ENCODE data around the gene IMP3.

Gene IMP3

GRCh38 chr15:75669879-75670212 is 29.8 kb upstream of the IMP3 start:
- Histone ChIP-seq H3K36me3 (ENCODE audit: insufficient read depth, low read length) (no peaks in the 10 kb centered on the region), H3K4me3 (ENCODE audit: low read depth in 1 of 2, low read length in 2 of 2) (no peak overlapping the region), H3K9me3 (ENCODE audit: low read length) (no peaks in the 10 kb centered on the region), H3K9ac (ENCODE audit: low read length) (no peak overlapping the region), H3K4me1 (ENCODE audit: insufficient read depth, low read length) (peaks cover 34% of the 10 kb centered on the region), H3K27me3 (ENCODE audit: control insufficient read depth in 1 of 2, insufficient read depth in 2 of 2, low read length in 2 of 2) (no peaks in the 10 kb centered on the region), H3K27ac (ENCODE audit: low read depth, low read length) (no peak overlapping the region)

GRCh38 chr15:75669191-75669878 is 29.3 kb upstream of the IMP3 start:
- H3K36me3 ChIP-seq (ENCODE audit: insufficient read depth, low read length), result no peaks in the 10 kb centered on the region
- H3K9me3 ChIP-seq (ENCODE audit: low read length), result no peaks in the 10 kb centered on the region
- no peak overlapping the region for H3K9ac ChIP-seq (ENCODE audit: low read length)
- H3K4me3 ChIP-seq (ENCODE audit: low read depth in 1 of 2, low read length in 2 of 2), result no peak overlapping the region
- H3K27me3 ChIP-seq (ENCODE audit: control insufficient read depth in 1 of 2, insufficient read depth in 2 of 2, low read length in 2 of 2), result no peaks in the 10 kb centered on the region
- no peak overlapping the region for H3K27ac ChIP-seq (ENCODE audit: low read depth, low read length)
- peaks cover 29% of the 10 kb centered on the region for H3K4me1 ChIP-seq (ENCODE audit: insufficient read depth, low read length)

DNA sequence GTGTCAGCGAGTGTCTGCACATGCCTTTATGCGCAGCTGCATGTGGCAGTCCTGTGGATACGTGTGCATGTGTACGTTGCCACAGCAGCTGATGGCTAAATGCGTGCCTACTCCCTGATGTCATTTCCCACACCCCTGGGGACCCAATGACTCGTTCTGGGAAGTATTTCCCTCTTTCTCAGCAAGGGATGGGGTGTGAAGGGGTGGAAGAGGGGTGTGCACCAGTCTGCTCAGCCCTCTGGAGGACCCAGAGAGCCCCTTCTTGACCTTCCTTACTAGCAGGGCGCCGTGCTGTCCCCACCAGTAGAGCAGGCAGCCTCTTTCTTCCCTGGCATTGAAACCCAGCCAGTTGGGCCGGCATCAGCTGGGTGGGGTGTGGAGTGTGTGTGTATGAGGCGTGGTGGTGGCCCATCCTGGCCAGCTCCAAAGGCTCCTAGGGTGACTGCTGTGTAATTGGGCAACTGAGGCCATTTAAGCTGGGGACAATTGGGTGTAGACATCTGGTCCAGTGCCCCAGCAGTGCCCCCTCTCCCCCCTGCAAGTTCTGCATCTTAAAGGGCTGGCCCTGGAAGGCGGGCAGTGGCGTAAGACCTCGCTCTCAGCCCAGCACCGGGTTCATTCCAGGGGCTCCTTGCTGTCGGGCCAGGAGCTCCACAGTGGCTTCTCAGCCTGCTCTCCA is 26.9 kb upstream of the IMP3 start:
- Histone ChIP-seq H3K9me3 (ENCODE audit: low read length) (no peaks in the 10 kb centered on the region), H3K36me3 (ENCODE audit: insufficient read depth, low read length) (peaks cover 10% of the 10 kb centered on the region), H3K27ac (ENCODE audit: low read depth, low read length) (no peak overlapping the region), H3K27me3 (ENCODE audit: control insufficient read depth in 1 of 2, insufficient read depth in 2 of 2, low read length in 2 of 2) (no peaks in the 10 kb centered on the region), H3K9ac (ENCODE audit: low read length) (no peak overlapping the region), H3K4me1 (ENCODE audit: insufficient read depth, low read length) (peaks cover 6% of the 10 kb centered on the region), H3K4me3 (ENCODE audit: low read depth in 1 of 2, low read length in 2 of 2) (no peak overlapping the region)

DNA sequence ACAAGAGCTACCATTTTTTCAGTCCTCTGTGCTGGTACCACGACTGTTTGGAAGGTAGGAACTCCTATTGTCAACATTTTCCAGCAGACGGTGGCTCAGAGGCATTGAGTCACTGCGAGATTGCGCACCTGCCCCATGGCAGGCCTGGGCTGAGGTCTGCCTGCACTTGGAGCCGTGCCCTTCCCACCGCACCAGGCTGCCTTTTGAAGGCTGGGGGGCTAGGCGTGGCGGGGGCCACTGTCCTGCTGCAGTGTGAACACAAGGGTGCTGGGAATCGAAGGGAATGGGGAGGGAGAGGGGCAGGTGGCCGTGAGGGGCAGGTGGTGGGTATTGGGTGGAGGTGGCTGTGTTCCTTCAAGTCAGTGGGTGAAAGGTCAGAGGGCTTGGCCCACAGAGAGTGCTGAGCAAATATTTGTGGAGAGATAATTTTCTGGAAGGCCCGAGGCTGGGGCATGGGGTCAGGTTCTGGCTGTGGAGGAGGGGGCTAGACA is 24.0 kb upstream of the IMP3 start:
- H3K36me3 ChIP-seq (ENCODE audit: insufficient read depth, low read length), result peaks cover 11% of the 10 kb centered on the region
- no peaks in the 10 kb centered on the region for H3K9me3 ChIP-seq (ENCODE audit: low read length)
- H3K9ac ChIP-seq (ENCODE audit: low read length), result no peak overlapping the region
- H3K27ac ChIP-seq (ENCODE audit: low read depth, low read length), result no peak overlapping the region
- no peak overlapping the region for H3K4me3 ChIP-seq (ENCODE audit: low read depth in 1 of 2, low read length in 2 of 2)
- H3K4me1 ChIP-seq (ENCODE audit: insufficient read depth, low read length), result peaks cover 34% of the 10 kb centered on the region
- no peaks in the 10 kb centered on the region for H3K27me3 ChIP-seq (ENCODE audit: control insufficient read depth in 1 of 2, insufficient read depth in 2 of 2, low read length in 2 of 2)

- Histone ChIP-seq H3K9ac (ENCODE audit: low read length) (no peak overlapping the region), H3K9me3 (ENCODE audit: low read length) (no peaks in the 10 kb centered on the region), H3K4me1 (ENCODE audit: insufficient read depth, low read length) (peaks cover 38% of the 10 kb centered on the region), H3K27ac (ENCODE audit: low read depth, low read length) (no peak overlapping the region), H3K27me3 (ENCODE audit: control insufficient read depth in 1 of 2, insufficient read depth in 2 of 2, low read length in 2 of 2) (no peaks in the 10 kb centered on the region), H3K36me3 (ENCODE audit: insufficient read depth, low read length) (peaks cover 21% of the 10 kb centered on the region), H3K4me3 (ENCODE audit: low read depth in 1 of 2, low read length in 2 of 2) (no peak overlapping the region)
These were observed 22.9 kb upstream of the IMP3 start for GRCh38 chr15:75662823-75663519.

- peak overlapping the region; percentile 87 for H3K27ac ChIP-seq (ENCODE audit: low read depth, low read length)
- no peaks in the 10 kb centered on the region for H3K9me3 ChIP-seq (ENCODE audit: low read length)
- H3K4me3 ChIP-seq (ENCODE audit: low read depth in 1 of 2, low read length in 2 of 2), result peak overlapping the region in 1 of 2 donors; percentile 15
- peaks cover 38% of the 10 kb centered on the region for H3K4me1 ChIP-seq (ENCODE audit: insufficient read depth, low read length)
- peak overlapping the region; percentile 87 for H3K9ac ChIP-seq (ENCODE audit: low read length)
- H3K36me3 ChIP-seq (ENCODE audit: insufficient read depth, low read length), result peaks cover 32% of the 10 kb centered on the region
- H3K27me3 ChIP-seq (ENCODE audit: control insufficient read depth in 1 of 2, insufficient read depth in 2 of 2, low read length in 2 of 2), result no peaks in the 10 kb centered on the region
These were observed 21.7 kb upstream of the IMP3 start for GRCh38 chr15:75661756-75662140.

- peak overlapping the region; percentile 87 for H3K27ac ChIP-seq (ENCODE audit: low read depth, low read length)
- peak overlapping the region; percentile 7 to 15 for H3K4me3 ChIP-seq (ENCODE audit: low read depth in 1 of 2, low read length in 2 of 2)
- no peaks in the 10 kb centered on the region for H3K9me3 ChIP-seq (ENCODE audit: low read length)
- H3K9ac ChIP-seq (ENCODE audit: low read length), result peak overlapping the region; percentile 87
- no peaks in the 10 kb centered on the region for H3K27me3 ChIP-seq (ENCODE audit: control insufficient read depth in 1 of 2, insufficient read depth in 2 of 2, low read length in 2 of 2)
- H3K36me3 ChIP-seq (ENCODE audit: insufficient read depth, low read length), result peaks cover 32% of the 10 kb centered on the region
- H3K4me1 ChIP-seq (ENCODE audit: insufficient read depth, low read length), result peaks cover 33% of the 10 kb centered on the region
These were observed 21.2 kb upstream of the IMP3 start for GRCh38 chr15:75661100-75661755.

- H3K9me3 ChIP-seq (ENCODE audit: low read length), result no peaks in the 10 kb centered on the region
- no peaks in the 10 kb centered on the region for H3K27me3 ChIP-seq (ENCODE audit: control insufficient read depth in 1 of 2, insufficient read depth in 2 of 2, low read length in 2 of 2)
- no peak overlapping the region for H3K9ac ChIP-seq (ENCODE audit: low read length)
- H3K36me3 ChIP-seq (ENCODE audit: insufficient read depth, low read length), result peaks cover 32% of the 10 kb centered on the region
- peaks cover 38% of the 10 kb centered on the region for H3K4me1 ChIP-seq (ENCODE audit: insufficient read depth, low read length)
- H3K27ac ChIP-seq (ENCODE audit: low read depth, low read length), result peak overlapping the region; percentile 85
- no peak overlapping the region for H3K4me3 ChIP-seq (ENCODE audit: low read depth in 1 of 2, low read length in 2 of 2)
These were observed 20.1 kb upstream of the IMP3 start for GRCh38 chr15:75659928-75660645.

- no peak overlapping the region for H3K9ac ChIP-seq (ENCODE audit: low read length)
- H3K36me3 ChIP-seq (ENCODE audit: insufficient read depth, low read length), result peaks cover 32% of the 10 kb centered on the region
- no peak overlapping the region for H3K4me3 ChIP-seq (ENCODE audit: low read depth in 1 of 2, low read length in 2 of 2)
- H3K9me3 ChIP-seq (ENCODE audit: low read length), result no peaks in the 10 kb centered on the region
- H3K4me1 ChIP-seq (ENCODE audit: insufficient read depth, low read length), result peaks cover 46% of the 10 kb centered on the region
- peak overlapping the region; percentile 49 for H3K27ac ChIP-seq (ENCODE audit: low read depth, low read length)
- H3K27me3 ChIP-seq (ENCODE audit: control insufficient read depth in 1 of 2, insufficient read depth in 2 of 2, low read length in 2 of 2), result no peaks in the 10 kb centered on the region
These were observed 19.2 kb upstream of the IMP3 start for GRCh38 chr15:75659141-75659771.

DNA sequence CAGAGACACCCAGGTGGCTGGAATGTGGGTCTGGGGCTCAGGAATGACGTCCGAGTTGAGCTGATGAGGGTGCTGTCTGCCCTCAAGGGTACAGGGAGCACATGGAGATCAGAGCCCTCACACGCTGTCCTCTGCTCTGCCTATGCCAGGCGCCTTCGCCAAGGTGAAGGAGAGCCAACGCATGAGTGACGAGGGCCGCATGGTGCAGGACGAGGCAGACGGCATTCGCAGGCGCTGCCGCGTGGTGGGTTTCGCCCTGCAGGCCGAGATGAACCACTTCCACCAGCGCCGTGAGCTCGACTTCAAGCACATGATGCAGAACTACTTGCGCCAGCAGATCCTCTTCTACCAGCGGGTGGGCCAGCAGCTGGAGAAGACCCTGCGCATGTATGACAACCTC is 16.8 kb upstream of the IMP3 start:
- H3K4me1 ChIP-seq (ENCODE audit: insufficient read depth, low read length), result peaks cover 66% of the 10 kb centered on the region

More for the DNA sequence above, 16.8 kb upstream of the IMP3 start:
- H3K9me3 ChIP-seq (ENCODE audit: low read length), result no peaks in the 10 kb centered on the region
- H3K9ac ChIP-seq (ENCODE audit: low read length), result no peak overlapping the region
- peaks cover 22% of the 10 kb centered on the region for H3K36me3 ChIP-seq (ENCODE audit: insufficient read depth, low read length)
- H3K27ac ChIP-seq (ENCODE audit: low read depth, low read length), result no peak overlapping the region
- H3K4me3 ChIP-seq (ENCODE audit: low read depth in 1 of 2, low read length in 2 of 2), result no peak overlapping the region
- H3K27me3 ChIP-seq (ENCODE audit: control insufficient read depth in 1 of 2, insufficient read depth in 2 of 2, low read length in 2 of 2), result no peaks in the 10 kb centered on the region

Measured in muscle layer of colon (tissue), 2 donors.